Measurements from ENCODE around the gene IFI44L.

DNA sequence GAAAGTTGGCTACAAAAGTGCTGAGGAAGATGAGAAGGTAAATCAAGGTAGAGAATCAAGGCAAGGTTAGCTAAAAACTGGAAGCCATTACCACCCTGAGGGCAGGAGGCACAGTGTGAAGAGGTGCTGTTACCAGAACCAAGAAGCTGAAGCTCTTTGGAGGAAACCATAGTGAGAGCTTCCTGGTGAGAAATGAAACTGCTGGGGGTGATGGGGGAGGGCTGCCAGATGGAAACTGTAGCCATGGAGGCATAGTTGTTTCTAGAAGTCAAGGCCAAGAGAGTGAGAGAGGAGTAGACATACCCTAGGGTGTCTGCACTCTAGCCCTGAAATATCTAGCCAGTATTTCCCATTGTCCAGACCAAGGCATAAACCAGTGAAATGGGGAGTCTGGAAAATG lies 58.1 kb downstream of the IFI44L start:
- no peak for TF ChIP-seq CTCF (IDR thresholded peaks at IDR 0.05)
- no peak for TF ChIP-seq POLR2A (IDR thresholded peaks at IDR 0.05)
